OCI-LY1 (cell line): Measurements from ENCODE around the gene DUS2.

Experiments
- CTCF ChIP-seq: fragments of 200-600 bp; sonication (generic), shearing (Covaris generic); IDR thresholded peaks from 2 replicates; pipeline ENCODE4 v1.5.1; 2017; ENCODE audit warnings: mild to moderate bottlenecking, antibody characterized with exemption, low read length, moderate library complexity, mixed read lengths
- EZH2 ChIP-seq: fragments of 200-600 bp; sonication (generic), shearing (Covaris generic); IDR thresholded peaks from 2 replicates; pipeline ENCODE4 v1.8.0; 2017; ENCODE audit warnings: borderline replicate concordance, mixed run types, mild to moderate bottlenecking, antibody characterized with exemption, low read length, moderate library complexity, mixed read lengths

GRCh38 chr16:67988675-67989074 lies 34.4 kb upstream of the DUS2 start:
- TF ChIP-seq CTCF, result no peak
- TF ChIP-seq EZH2, result no peak
